BJ (cell line): ENCODE data around the gene KIF25. TPM values are rescaled to one million over a fixed set of nuclear protein-coding genes. Genes with fewer than 3 reads are reported as not detected.

Experiments
- CTCF ChIA-PET: fragments of 350-600 bp; formaldehyde crosslinking; extraction: SDS; loops from one replicate; lab custom pipeline; 2021; ENCODE audit warnings: antibody characterized with exemption, inconsistent platforms; lab: Yijun Ruan, JAX
- POLR2A ChIA-PET: fragments of 300-600 bp; sonication (Branson Sonifier 250); formaldehyde crosslinking; extraction: SDS; loops from one replicate; lab custom pipeline; 2021; ENCODE audit warnings: antibody characterized with exemption; lab: Charles Lee
- DNase-seq: peaks from one replicate; pipeline ENCODE4 v3.0.0-alpha.2; 2011; ENCODE audit warnings: low read depth
- H3K27me3 ChIP-seq: 2 replicates; pipeline ENCODE4 v1.6.0; 2011; ENCODE audit warnings: low read length; ENCODE audit not compliant: control insufficient read depth, insufficient read depth
- H3K36me3 ChIP-seq: 2 replicates; pipeline ENCODE4 v1.5.1; 2011; ENCODE audit warnings: low read length; ENCODE audit not compliant: control insufficient read depth, insufficient read depth
- H3K4me3 ChIP-seq: 2 replicates; pipeline ENCODE4 v1.5.1; 2011; ENCODE audit warnings: low read depth, mild to moderate bottlenecking, control low read depth, low read length
- polyA minus RNA-seq: library from RNA; depleted of rRNA, polyadenylated mRNA; stranded (reverse); fragments of >200 nt; gene quantifications from 2 replicates; pipeline ENCODE4 v1.2.3, GENCODE V29; 2011; rRNA and poly(A)+ RNA removed
- polyA plus RNA-seq: library from polyadenylated mRNA; depleted of rRNA; stranded (reverse); fragments of >200 nt; gene quantifications from 2 replicates; pipeline ENCODE4 v1.2.3, GENCODE V29; 2011; rRNA removed
- TF ChIP-seq, protein P1 (sequence below): IDR thresholded peaks from 2 replicates; pipeline ENCODE4 v1.5.1; 2011; ENCODE audit warnings: low read depth, mild to moderate bottlenecking, control low read depth, inconsistent platforms, low read length, moderate library complexity; ENCODE audit not compliant: insufficient read depth

KIF25 gene
- not detected in 2 replicates for polyA plus RNA-seq
- not detected in 2 replicates for polyA minus RNA-seq

- ChIA-PET POLR2A (no interaction called here), CTCF (no interaction called here)
- H3K36me3 ChIP-seq: no peaks in the 10 kb centered on the region
- H3K27me3 ChIP-seq: 0 out of 2 replicates have a peak, but pooled peaks cover 1% of the 10 kb centered on the region
- no peak within 1 kb of the TSS for H3K4me3 ChIP-seq
- TF ChIP-seq, protein P1, sequence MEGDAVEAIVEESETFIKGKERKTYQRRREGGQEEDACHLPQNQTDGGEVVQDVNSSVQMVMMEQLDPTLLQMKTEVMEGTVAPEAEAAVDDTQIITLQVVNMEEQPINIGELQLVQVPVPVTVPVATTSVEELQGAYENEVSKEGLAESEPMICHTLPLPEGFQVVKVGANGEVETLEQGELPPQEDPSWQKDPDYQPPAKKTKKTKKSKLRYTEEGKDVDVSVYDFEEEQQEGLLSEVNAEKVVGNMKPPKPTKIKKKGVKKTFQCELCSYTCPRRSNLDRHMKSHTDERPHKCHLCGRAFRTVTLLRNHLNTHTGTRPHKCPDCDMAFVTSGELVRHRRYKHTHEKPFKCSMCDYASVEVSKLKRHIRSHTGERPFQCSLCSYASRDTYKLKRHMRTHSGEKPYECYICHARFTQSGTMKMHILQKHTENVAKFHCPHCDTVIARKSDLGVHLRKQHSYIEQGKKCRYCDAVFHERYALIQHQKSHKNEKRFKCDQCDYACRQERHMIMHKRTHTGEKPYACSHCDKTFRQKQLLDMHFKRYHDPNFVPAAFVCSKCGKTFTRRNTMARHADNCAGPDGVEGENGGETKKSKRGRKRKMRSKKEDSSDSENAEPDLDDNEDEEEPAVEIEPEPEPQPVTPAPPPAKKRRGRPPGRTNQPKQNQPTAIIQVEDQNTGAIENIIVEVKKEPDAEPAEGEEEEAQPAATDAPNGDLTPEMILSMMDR: no peak
- DNase-seq: no peak
Observed at GRCh38 chr6:167997642-167998041, at the start of gene KIF25. Gene KIF25 (plus strand): TSS chr6:167997671. CDS start chr6:168029586, 31,915 bp downstream.

DNA sequence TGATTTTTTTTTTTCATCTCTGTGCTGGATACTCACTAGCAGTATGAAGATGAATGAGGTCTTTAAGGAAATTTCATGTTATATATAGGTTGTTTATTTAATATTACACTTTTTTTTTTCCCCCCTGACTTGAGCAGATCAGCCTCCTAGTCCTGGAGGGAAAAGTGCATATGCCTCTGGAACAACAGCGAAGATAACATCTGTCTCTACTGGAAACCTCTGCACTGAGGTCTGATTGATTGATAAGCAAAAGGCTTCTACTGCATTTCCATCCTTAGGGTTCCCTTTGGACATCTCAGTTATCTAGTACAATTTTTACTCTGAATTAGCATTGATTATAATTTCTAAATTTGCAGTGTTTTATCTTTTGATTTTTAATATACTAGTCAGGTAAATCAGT lies 49.8 kb upstream of the KIF25 start:
- Histone ChIP-seq H3K36me3 (peaks cover 10% of the 10 kb centered on the region), H3K4me3 (no peak overlapping the region), H3K27me3 (no peaks in the 10 kb centered on the region)
- ChIA-PET POLR2A (no interaction called here), CTCF (no interaction called here)
- no peak for DNase-seq
- TF ChIP-seq, protein P1: no peak

DNA sequence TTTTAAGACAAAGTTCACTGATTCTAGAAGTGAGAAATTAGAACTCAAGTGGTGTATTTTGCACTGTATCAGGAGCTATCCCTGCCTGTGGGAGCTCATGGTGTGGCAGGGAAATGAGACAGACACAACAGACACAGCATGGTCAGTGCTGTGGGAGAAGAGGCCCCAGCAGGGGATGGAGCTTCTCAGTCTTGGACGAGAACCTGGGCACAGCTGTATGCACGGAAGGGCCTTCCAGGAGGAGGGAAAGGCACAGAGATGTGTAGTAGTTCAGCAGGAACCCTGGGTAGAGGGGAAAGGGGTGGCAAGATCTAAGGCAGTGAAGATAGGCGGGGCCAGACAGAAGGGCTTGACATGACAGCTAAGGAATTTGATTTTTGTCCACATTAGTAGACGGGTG lies 48.8 kb upstream of the KIF25 start:
- ChIA-PET POLR2A (no interaction called here), CTCF (interaction anchor here (1.8 kb wide), 1 partner anchor 38 kb away, joined by 4 read pairs; no protein-coding TSS in a partner anchor)
- H3K27me3 ChIP-seq: no peaks in the 10 kb centered on the region
- H3K4me3 ChIP-seq: no peak overlapping the region
- TF ChIP-seq, protein P1: no peak
- DNase-seq: no peak
- H3K36me3 ChIP-seq: peaks cover 10% of the 10 kb centered on the region

DNA sequence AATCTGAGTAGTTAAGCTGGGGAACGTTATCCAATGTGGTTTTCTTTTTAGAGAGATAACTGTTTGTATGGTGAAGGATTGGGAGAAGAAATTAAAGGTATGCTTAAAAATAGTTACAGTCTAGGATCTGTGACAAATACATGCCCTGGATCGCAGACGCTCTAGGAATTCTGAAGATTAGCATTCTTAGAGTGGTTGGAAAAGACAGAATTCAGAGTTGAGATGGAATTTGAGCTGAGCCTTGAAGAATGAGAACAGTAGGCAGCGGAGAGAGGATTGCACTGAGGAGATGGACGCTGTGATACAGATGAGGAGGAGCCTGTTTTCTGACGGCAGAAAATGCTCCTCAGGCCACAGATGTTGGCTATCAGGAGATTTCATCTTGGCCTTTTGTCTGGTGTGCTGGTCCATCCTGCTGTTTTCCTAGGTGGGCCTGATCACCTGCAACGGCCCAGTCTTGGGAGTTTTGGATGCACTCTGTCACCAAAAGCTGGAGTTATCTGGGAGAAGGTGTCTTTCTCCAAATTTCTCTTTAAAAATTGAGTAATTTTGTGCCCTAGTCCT lies 48.3 kb upstream of the KIF25 start:
- no peak for DNase-seq
- TF ChIP-seq, protein P1: no peak
- peaks cover 7% of the 10 kb centered on the region for H3K36me3 ChIP-seq
- H3K4me3 ChIP-seq: no peak overlapping the region
- H3K27me3 ChIP-seq: no peaks in the 10 kb centered on the region
- POLR2A ChIA-PET: no interaction called here
- CTCF ChIA-PET: interaction anchor here (1.8 kb wide), 1 partner anchor 38 kb away, joined by 4 read pairs; no protein-coding TSS in a partner anchor

DNA sequence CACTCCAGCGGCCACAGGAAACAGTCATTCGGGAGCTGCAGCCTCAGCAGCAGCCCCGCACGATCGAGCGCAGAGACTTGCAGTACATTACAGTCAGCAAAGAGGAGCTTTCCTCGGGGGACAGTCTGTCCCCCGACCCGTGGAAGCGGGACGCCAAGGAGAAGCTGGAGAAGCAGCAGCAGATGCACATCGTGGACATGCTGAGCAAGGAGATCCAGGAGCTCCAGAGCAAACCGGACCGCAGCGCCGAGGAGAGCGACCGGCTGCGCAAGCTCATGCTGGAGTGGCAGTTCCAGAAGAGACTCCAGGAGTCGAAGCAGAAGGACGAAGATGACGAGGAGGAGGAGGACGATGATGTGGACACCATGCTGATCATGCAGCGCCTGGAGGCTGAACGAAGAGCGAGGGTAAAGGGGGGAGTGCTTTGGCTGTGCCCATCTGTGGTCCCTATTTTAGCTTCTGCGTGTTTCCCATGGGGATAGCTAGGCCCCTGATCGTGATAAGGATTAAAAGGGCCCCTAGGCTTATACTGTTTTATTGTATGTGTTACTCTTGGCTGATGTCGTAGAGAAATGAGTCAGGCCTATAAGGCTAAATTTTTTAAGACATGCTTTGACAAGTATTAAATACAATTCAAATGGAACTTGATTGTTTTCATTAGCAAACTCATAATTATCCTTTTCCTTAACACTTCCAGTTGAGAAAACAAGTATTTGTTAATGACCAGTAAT lies 45.5 kb upstream of the KIF25 start:
- CTCF ChIA-PET: no interaction called here

More for the DNA sequence above, 45.5 kb upstream of the KIF25 start:
- Histone ChIP-seq H3K36me3 (peaks cover 7% of the 10 kb centered on the region), H3K4me3 (no peak overlapping the region), H3K27me3 (no peaks in the 10 kb centered on the region)
- no peak for DNase-seq
- TF ChIP-seq, protein P1: no peak
- POLR2A ChIA-PET: no interaction called here
